A549 (cell line): Measurements from ENCODE around the gene MYRFL. TPM values are rescaled to one million over a fixed set of nuclear protein-coding genes. Genes with fewer than 3 reads are reported as not detected.

Experiments used
- ATAC-seq, 2 experiments: fragments of 200-7000 bp in 1 of 2; fragments of >200 bp in 1 of 2; cut with Nextera tagmentation in 1 of 2; cut with Tn5 transposase in 1 of 2; 3 replicates each; pipeline versions ENCODE4 v1.8.0 to v1.9.1; 2018 to 2020; ENCODE audit warnings: mild to moderate bottlenecking in 1 of 2, moderate library complexity in 1 of 2
- CTCF ChIA-PET: fragments of 300-600 bp; sonication (Branson Sonifier 250); formaldehyde crosslinking; extraction: SDS; loops from one replicate; lab custom pipeline; 2021; ENCODE audit warnings: antibody characterized with exemption, inconsistent platforms; lab: Yijun Ruan, JAX
- POLR2A ChIA-PET: fragments of 350-600 bp; formaldehyde crosslinking; extraction: SDS; loops from one replicate; lab custom pipeline; 2021; ENCODE audit warnings: antibody characterized with exemption, inconsistent platforms; lab: Yijun Ruan, JAX
- DNase-seq, 2 experiments: peaks; one replicate each; pipeline versions ENCODE4 v3.0.0 to v3.0.0-alpha.2; 2011 to 2016; ENCODE audit warnings: low read depth in 1 of 2, low spot score in 1 of 2
- FAIRE-seq: peaks from 2 replicates; lab custom pipeline; 2011; peaks lifted over from hg19 to GRCh38; lab: Jason Lieb, UNC
- H3K27ac ChIP-seq, 2 experiments: fragments of >200 bp; sonication (Bioruptor Twin); formaldehyde crosslinking; 3 replicates each; pipeline ENCODE4 v1.5.1; 2016 to 2017
- H3K4me1 ChIP-seq: fragments of >200 bp; sonication (Bioruptor Twin); formaldehyde crosslinking; 3 replicates; pipeline ENCODE4 v1.6.1; 2016
- H3K4me2 ChIP-seq: fragments of >200 bp; sonication (Bioruptor Twin); formaldehyde crosslinking; 3 replicates; pipeline ENCODE4 v1.6.1; 2016
- H3K4me3 ChIP-seq: fragments of >200 bp; sonication (Bioruptor Twin); formaldehyde crosslinking; 3 replicates; pipeline ENCODE4 v1.5.1; 2016
- H3K9me3 ChIP-seq: fragments of >200 bp; sonication (Bioruptor Twin); formaldehyde crosslinking; 3 replicates; pipeline ENCODE4 v1.6.1; 2016
- CHD2 ChIP-seq: fragments of 150-350 bp; IDR thresholded peaks from 2 replicates; pipeline ENCODE4 v1.6.1; 2014; ENCODE audit warnings: low read length; ENCODE audit not compliant: partially characterized antibody
- EHMT2 ChIP-seq: fragments of 200-600 bp; sonication (generic); IDR thresholded peaks from 2 replicates; pipeline ENCODE4 v1.6.1; 2016; ENCODE audit warnings: antibody characterized with exemption, low read depth, mild to moderate bottlenecking, moderate library complexity
- ESRRA ChIP-seq: fragments of 150-350 bp; IDR thresholded peaks from 2 replicates; pipeline ENCODE4 v1.6.1; 2014; ENCODE audit warnings: mild to moderate bottlenecking, low read length, borderline replicate concordance
- GATA3 ChIP-seq: IDR thresholded peaks from 2 replicates; pipeline ENCODE4 v1.6.1; 2012; ENCODE audit warnings: borderline replicate concordance
- HOXB13 ChIP-seq: fragments of 250-450 bp; sonication (Bioruptor Pico); IDR thresholded peaks from 2 replicates; pipeline ENCODE4 v1.5.0; 2020; ENCODE audit warnings: low read depth, mild to moderate bottlenecking, moderate library complexity
- HOXB5 ChIP-seq: fragments of 250-450 bp; sonication (Bioruptor Pico); IDR thresholded peaks from 2 replicates; pipeline ENCODE4 v1.5.0; 2020; ENCODE audit warnings: mild to moderate bottlenecking, moderate library complexity
- JUNB ChIP-seq: fragments of >200 bp; sonication (Bioruptor Twin); formaldehyde crosslinking; IDR thresholded peaks from 2 replicates; pipeline ENCODE4 v1.6.1; 2016
- KDM1A ChIP-seq: fragments of 200-600 bp; sonication (generic); IDR thresholded peaks from 2 replicates; pipeline ENCODE4 v1.6.1; 2016; ENCODE audit warnings: low read depth, mild to moderate bottlenecking
- MAZ ChIP-seq: fragments of 150-350 bp; IDR thresholded peaks from 2 replicates; pipeline ENCODE4 v1.6.1; 2014; ENCODE audit warnings: antibody characterized with exemption, low read depth, low read length, borderline replicate concordance
- NFE2L2 ChIP-seq: fragments of 150-350 bp; conservative IDR thresholded peaks from 2 replicates; pipeline ENCODE4 v1.6.1; 2014; ENCODE audit warnings: low read length
- NR3C1 ChIP-seq: fragments of >200 bp; sonication (Bioruptor Twin); formaldehyde crosslinking; IDR thresholded peaks from 3 replicates; pipeline ENCODE4 v1.6.1; 2017
- PHF8 ChIP-seq: fragments of 200-600 bp; sonication (generic); IDR thresholded peaks from 2 replicates; pipeline ENCODE4 v1.6.1; 2016; ENCODE audit warnings: low read depth, mild to moderate bottlenecking, antibody characterized with exemption, moderate library complexity, borderline replicate concordance
- POLR2A ChIP-seq: IDR thresholded peaks from 2 replicates; pipeline ENCODE4 v1.6.1; 2012; ENCODE audit warnings: mild to moderate bottlenecking, low read length
- RARB ChIP-seq: fragments of 250-450 bp; sonication (Bioruptor Pico); IDR thresholded peaks from 2 replicates; pipeline ENCODE4 v1.8.0; 2021; ENCODE audit warnings: mild to moderate bottlenecking, moderate library complexity
- RCOR1 ChIP-seq: fragments of 150-350 bp; IDR thresholded peaks from 2 replicates; pipeline ENCODE4 v1.6.1; 2014; ENCODE audit warnings: antibody characterized with exemption, low read length, low read depth
- SMC3 ChIP-seq: fragments of >200 bp; sonication (Bioruptor Twin); formaldehyde crosslinking; IDR thresholded peaks from 3 replicates; pipeline ENCODE4 v1.6.1; 2018; ENCODE audit warnings: inconsistent platforms
- SREBF2 ChIP-seq: fragments of 450-650 bp; IDR thresholded peaks from 2 replicates; pipeline ENCODE4 v1.6.1; 2014; ENCODE audit warnings: mild to moderate bottlenecking, moderate library complexity
- TFCP2L1 ChIP-seq: fragments of 250-450 bp; sonication (Bioruptor Pico); IDR thresholded peaks from 2 replicates; pipeline ENCODE4 v1.5.0; 2021; ENCODE audit warnings: mild to moderate bottlenecking
- ZC3H11A ChIP-seq: fragments of 450-650 bp; IDR thresholded peaks from 2 replicates; pipeline ENCODE4 v1.6.1; 2014; ENCODE audit warnings: antibody characterized with exemption, mild to moderate bottlenecking
- ZNF302 ChIP-seq: fragments of 250-450 bp; sonication (Bioruptor Pico); IDR thresholded peaks from 2 replicates; pipeline ENCODE4 v1.9.0; 2021; ENCODE audit warnings: inconsistent platforms, mild to moderate bottlenecking, moderate library complexity
- ZSCAN20 ChIP-seq: fragments of 250-450 bp; sonication (Bioruptor Pico); IDR thresholded peaks from 2 replicates; pipeline ENCODE4 v1.8.0; 2022; ENCODE audit warnings: mild to moderate bottlenecking, moderate library complexity
- WGBS: methylation state at CpG from one replicate; pipeline ENCODE4 v1.1.6; 2017; ENCODE audit errors: missing lambda C conversion rate; 5-methylcytosine and 5-hydroxymethylcytosine counted together
- polyA plus RNA-seq, 4 experiments: library from polyadenylated mRNA; depleted of rRNA in 3 of 4; stranded (reverse); fragments of >200 nt; fragmentation: RNase III in 1 of 4; extraction: RNeasy Plus Mini Kit Qiagen cat#74134 plus additional on column Dnase treatment in 1 of 4; gene quantifications; 2 replicates in 3 of 4; 3 replicates in 1 of 4; pipeline ENCODE4 v1.2.3, GENCODE V29; 2011 to 2017
- TF ChIP-seq, protein P1 (sequence below): IDR thresholded peaks from 2 replicates; pipeline ENCODE4 v1.6.1; 2012; ENCODE audit warnings: low read depth, borderline replicate concordance
- TF ChIP-seq, protein P2 (sequence below): fragments of 150-350 bp; IDR thresholded peaks from 2 replicates; pipeline ENCODE4 v1.6.1; 2014; ENCODE audit warnings: low read depth, mild to moderate bottlenecking, low read length
- TF ChIP-seq, protein P3 (sequence below): fragments of 200-600 bp; sonication (generic); IDR thresholded peaks from 2 replicates; pipeline ENCODE4 v1.6.1; 2016; ENCODE audit warnings: antibody characterized with exemption, mild to moderate bottlenecking, moderate library complexity
- TF ChIP-seq, protein P4 (sequence below): IDR thresholded peaks from 2 replicates; pipeline ENCODE4 v1.6.1; 2012

Gene MYRFL
- polyA plus RNA-seq, 2 of the 4 experiments (the other 2 are of a cell fraction): 0.04 TPM; not detected in 1

DNA sequence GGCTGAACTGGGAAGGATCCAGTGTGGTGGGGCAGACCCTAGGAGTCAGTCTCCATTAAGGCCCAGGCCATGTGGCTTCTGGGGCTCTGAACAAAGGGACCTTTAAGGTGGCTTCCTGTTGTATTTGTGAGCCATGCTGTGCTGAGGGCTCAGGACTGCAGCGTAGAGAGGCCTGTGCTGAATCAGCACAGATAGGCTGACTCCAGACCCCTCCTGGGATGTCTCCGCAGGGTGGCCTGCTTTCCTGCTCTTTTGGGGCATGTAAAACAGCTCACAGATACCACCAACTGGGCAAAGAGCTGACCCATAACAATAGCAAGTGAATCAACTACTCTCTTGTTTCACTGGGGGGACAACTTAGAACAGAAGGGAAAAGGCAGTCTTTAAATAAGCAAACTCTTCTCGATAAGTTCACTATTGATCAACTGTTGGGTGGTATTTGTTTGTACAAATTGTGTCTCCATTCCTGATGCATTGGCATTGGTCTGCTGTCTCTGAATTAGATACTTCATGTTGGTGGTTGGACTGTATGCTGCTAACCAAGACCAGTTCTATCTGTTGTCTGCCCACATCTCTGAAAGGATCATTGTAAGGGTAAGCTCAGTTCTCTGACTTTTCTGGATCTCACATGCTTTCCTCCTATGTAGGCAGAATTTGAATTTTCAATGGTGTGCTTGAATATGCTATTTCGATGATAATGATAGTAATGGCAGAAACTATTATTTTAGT is 71.8 kb downstream of the MYRFL start:
- Histone ChIP-seq H3K4me1 (no peaks in the 10 kb centered on the region), H3K4me3 (no peak overlapping the region)
- POLR2A ChIA-PET: no interaction called here
- TF ChIP-seq POLR2A (no peak), EHMT2 (no peak), JUNB (no peak), SREBF2 (no peak), ZNF302 (no peak), HOXB13 (no peak)
- TF ChIP-seq, protein P1, sequence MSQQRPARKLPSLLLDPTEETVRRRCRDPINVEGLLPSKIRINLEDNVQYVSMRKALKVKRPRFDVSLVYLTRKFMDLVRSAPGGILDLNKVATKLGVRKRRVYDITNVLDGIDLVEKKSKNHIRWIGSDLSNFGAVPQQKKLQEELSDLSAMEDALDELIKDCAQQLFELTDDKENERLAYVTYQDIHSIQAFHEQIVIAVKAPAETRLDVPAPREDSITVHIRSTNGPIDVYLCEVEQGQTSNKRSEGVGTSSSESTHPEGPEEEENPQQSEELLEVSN: no peak
- TF ChIP-seq, protein P2, sequence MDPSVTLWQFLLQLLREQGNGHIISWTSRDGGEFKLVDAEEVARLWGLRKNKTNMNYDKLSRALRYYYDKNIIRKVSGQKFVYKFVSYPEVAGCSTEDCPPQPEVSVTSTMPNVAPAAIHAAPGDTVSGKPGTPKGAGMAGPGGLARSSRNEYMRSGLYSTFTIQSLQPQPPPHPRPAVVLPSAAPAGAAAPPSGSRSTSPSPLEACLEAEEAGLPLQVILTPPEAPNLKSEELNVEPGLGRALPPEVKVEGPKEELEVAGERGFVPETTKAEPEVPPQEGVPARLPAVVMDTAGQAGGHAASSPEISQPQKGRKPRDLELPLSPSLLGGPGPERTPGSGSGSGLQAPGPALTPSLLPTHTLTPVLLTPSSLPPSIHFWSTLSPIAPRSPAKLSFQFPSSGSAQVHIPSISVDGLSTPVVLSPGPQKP: no peak
- TF ChIP-seq, all 56 proteins: peak for 0
- Histone ChIP-seq H3K4me2 (no peak overlapping the region), H3K27ac (no peak overlapping the region), H3K9me3 (no peaks in the 10 kb centered on the region)
- CTCF ChIA-PET: interaction anchor here (1.5 to 6.6 kb wide), 2 partner anchors 18 to 680 kb away, joined by 3 to 47 read pairs; no protein-coding TSS in a partner anchor
- 37% methylated on average over 4 of the region's 4 CpGs for WGBS
- no peak for ATAC-seq
- FAIRE-seq: no peak
- DNase-seq: no peak

DNA sequence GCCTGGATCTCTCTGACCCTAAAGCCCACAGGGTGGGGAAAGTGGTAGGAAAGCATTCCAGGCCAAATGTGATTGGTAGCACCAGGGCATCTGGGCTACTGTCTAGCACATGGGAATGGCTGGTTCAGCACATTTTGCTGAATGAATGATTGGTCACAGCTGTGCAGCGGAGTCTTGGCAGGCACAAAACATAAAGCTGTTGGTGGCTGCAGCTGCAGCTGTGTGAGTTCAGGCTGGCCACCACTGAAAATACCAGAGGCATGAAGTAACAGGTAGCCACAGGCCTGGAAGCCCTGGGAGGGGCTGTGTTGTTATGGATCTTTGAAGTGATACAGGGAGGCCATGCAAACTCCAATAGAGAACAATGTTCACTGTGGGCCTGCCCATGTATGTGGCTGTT is 72.7 kb downstream of the MYRFL start:
- POLR2A ChIA-PET: no interaction called here
- DNase-seq (no peak), ATAC-seq (no peak), FAIRE-seq (no peak)
- WGBS: 25% methylated on average over 1 of the region's 1 CpG
- Histone ChIP-seq H3K27ac (no peak overlapping the region), H3K4me1 (no peaks in the 10 kb centered on the region), H3K9me3 (no peaks in the 10 kb centered on the region), H3K4me3 (no peak overlapping the region), H3K4me2 (no peak overlapping the region)
- no peak for TF ChIP-seq NFE2L2
- no peak for TF ChIP-seq SREBF2
- TF ChIP-seq GATA3: no peak
- no peak for TF ChIP-seq SMC3
- TF ChIP-seq RARB (CRISPR knock-in tag): no peak
- TF ChIP-seq ESRRA: no peak
- no peak for TF ChIP-seq NR3C1
- no peak for TF ChIP-seq ZC3H11A
- no peak for TF ChIP-seq EHMT2
- TF ChIP-seq, protein P3, sequence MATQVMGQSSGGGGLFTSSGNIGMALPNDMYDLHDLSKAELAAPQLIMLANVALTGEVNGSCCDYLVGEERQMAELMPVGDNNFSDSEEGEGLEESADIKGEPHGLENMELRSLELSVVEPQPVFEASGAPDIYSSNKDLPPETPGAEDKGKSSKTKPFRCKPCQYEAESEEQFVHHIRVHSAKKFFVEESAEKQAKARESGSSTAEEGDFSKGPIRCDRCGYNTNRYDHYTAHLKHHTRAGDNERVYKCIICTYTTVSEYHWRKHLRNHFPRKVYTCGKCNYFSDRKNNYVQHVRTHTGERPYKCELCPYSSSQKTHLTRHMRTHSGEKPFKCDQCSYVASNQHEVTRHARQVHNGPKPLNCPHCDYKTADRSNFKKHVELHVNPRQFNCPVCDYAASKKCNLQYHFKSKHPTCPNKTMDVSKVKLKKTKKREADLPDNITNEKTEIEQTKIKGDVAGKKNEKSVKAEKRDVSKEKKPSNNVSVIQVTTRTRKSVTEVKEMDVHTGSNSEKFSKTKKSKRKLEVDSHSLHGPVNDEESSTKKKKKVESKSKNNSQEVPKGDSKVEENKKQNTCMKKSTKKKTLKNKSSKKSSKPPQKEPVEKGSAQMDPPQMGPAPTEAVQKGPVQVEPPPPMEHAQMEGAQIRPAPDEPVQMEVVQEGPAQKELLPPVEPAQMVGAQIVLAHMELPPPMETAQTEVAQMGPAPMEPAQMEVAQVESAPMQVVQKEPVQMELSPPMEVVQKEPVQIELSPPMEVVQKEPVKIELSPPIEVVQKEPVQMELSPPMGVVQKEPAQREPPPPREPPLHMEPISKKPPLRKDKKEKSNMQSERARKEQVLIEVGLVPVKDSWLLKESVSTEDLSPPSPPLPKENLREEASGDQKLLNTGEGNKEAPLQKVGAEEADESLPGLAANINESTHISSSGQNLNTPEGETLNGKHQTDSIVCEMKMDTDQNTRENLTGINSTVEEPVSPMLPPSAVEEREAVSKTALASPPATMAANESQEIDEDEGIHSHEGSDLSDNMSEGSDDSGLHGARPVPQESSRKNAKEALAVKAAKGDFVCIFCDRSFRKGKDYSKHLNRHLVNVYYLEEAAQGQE: no peak
- TF ChIP-seq HOXB5 (CRISPR knock-in tag): no peak
- TF ChIP-seq CHD2: no peak
- TF ChIP-seq, protein P4, sequence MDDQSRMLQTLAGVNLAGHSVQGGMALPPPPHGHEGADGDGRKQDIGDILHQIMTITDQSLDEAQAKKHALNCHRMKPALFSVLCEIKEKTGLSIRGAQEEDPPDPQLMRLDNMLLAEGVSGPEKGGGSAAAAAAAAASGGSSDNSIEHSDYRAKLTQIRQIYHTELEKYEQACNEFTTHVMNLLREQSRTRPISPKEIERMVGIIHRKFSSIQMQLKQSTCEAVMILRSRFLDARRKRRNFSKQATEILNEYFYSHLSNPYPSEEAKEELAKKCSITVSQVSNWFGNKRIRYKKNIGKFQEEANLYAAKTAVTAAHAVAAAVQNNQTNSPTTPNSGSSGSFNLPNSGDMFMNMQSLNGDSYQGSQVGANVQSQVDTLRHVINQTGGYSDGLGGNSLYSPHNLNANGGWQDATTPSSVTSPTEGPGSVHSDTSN: no peak
- no peak for TF ChIP-seq PHF8
- TF ChIP-seq ZNF302: no peak
- no peak for TF ChIP-seq KDM1A
- TF ChIP-seq RCOR1: no peak
- TF ChIP-seq ZSCAN20 (CRISPR knock-in tag): no peak
- TF ChIP-seq MAZ: no peak
- no peak for TF ChIP-seq TFCP2L1 (CRISPR knock-in tag)
- CTCF ChIA-PET: interaction anchor here (0.6 to 7.3 kb wide), 3 partner anchors 19 to 1317 kb away, joined by 3 to 92 read pairs (median 47); no protein-coding TSS in a partner anchor
